SK-N-SH treated with all-trans-retinoic acid at 6 μM for 48 hours (cell line): Measurements from ENCODE around the gene PDIA4.

Experiments
- ATAC-seq: fragments of 200-7000 bp; cut with Tn5 transposase; 3 replicates; pipeline ENCODE4 v1.9.1; 2020; ENCODE audit warnings: mild to moderate bottlenecking, moderate library complexity
- ARNTL ChIP-seq: fragments of 450-650 bp; formaldehyde crosslinking; IDR thresholded peaks from 2 replicates; pipeline ENCODE4 v1.5.0; 2020; ENCODE audit warnings: low read depth, mild to moderate bottlenecking, moderate library complexity, borderline replicate concordance
- BACH2 ChIP-seq: fragments of 250-450 bp; sonication (Bioruptor Pico); IDR thresholded peaks from 2 replicates; pipeline ENCODE4 v1.9.0; 2021; ENCODE audit warnings: mild to moderate bottlenecking, borderline replicate concordance
- CREB5 ChIP-seq: fragments of 250-450 bp; sonication (Bioruptor Pico); IDR thresholded peaks from 2 replicates; pipeline ENCODE4 v1.5.1; 2020; ENCODE audit warnings: low read depth, mild to moderate bottlenecking, moderate library complexity
- CSDC2 ChIP-seq: fragments of 250-450 bp; sonication (Bioruptor Pico); IDR thresholded peaks from 2 replicates; pipeline ENCODE4 v1.5.0; 2020; ENCODE audit warnings: mild to moderate bottlenecking, moderate library complexity
- CSRNP3 ChIP-seq: fragments of 250-450 bp; sonication (Bioruptor Pico); IDR thresholded peaks from 2 replicates; pipeline ENCODE4 v1.5.1; 2021; ENCODE audit warnings: mild to moderate bottlenecking, moderate library complexity
- ESRRG ChIP-seq: fragments of 250-450 bp; sonication (Bioruptor Pico); IDR thresholded peaks from 2 replicates; pipeline ENCODE4 v1.6.1; 2021; ENCODE audit warnings: mild to moderate bottlenecking
- GLIS3 ChIP-seq: fragments of 250-450 bp; sonication (Bioruptor Pico); IDR thresholded peaks from 2 replicates; pipeline ENCODE4 v1.5.0; 2020; ENCODE audit warnings: mild to moderate bottlenecking, moderate library complexity
- ISL1 ChIP-seq: fragments of 250-450 bp; sonication (Bioruptor Pico); IDR thresholded peaks from 2 replicates; pipeline ENCODE4 v2.1.2; 2022; ENCODE audit warnings: mild to moderate bottlenecking, moderate library complexity
- OSR1 ChIP-seq: fragments of 250-450 bp; sonication (Bioruptor Pico); IDR thresholded peaks from 2 replicates; pipeline ENCODE4 v1.8.0; 2022; ENCODE audit warnings: moderate library complexity, mild to moderate bottlenecking, inconsistent platforms
- PATZ1 ChIP-seq: fragments of 250-450 bp; sonication (Bioruptor Pico); IDR thresholded peaks from 2 replicates; pipeline ENCODE4 v1.8.0; 2020; ENCODE audit warnings: mild to moderate bottlenecking, moderate library complexity, borderline replicate concordance
- POU6F1 ChIP-seq: fragments of 250-450 bp; sonication (Bioruptor Pico); IDR thresholded peaks from 2 replicates; pipeline ENCODE4 v1.8.0; 2021; ENCODE audit warnings: low read depth, mild to moderate bottlenecking, moderate library complexity, borderline replicate concordance
- PPARA ChIP-seq: fragments of 250-450 bp; sonication (Bioruptor Pico); IDR thresholded peaks from 2 replicates; pipeline ENCODE4 v1.5.0; 2020; ENCODE audit warnings: mild to moderate bottlenecking, borderline replicate concordance
- RARB ChIP-seq: fragments of 250-450 bp; sonication (Bioruptor Pico); IDR thresholded peaks from 2 replicates; pipeline ENCODE4 v1.8.0; 2021; ENCODE audit warnings: mild to moderate bottlenecking, moderate library complexity
- SNAI2 ChIP-seq: fragments of 250-450 bp; sonication (Bioruptor Pico); IDR thresholded peaks from 2 replicates; pipeline ENCODE4 v1.5.0; 2020; ENCODE audit warnings: mild to moderate bottlenecking, moderate library complexity
- TCF4 ChIP-seq: fragments of 250-450 bp; sonication (Bioruptor Pico); IDR thresholded peaks from 2 replicates; pipeline ENCODE4 v1.8.0; 2021; ENCODE audit warnings: mild to moderate bottlenecking, moderate library complexity, borderline replicate concordance
- TOX ChIP-seq: fragments of 250-450 bp; sonication (Bioruptor Pico); IDR thresholded peaks from 2 replicates; pipeline ENCODE4 v1.8.0; 2021; ENCODE audit warnings: mild to moderate bottlenecking, moderate library complexity, borderline replicate concordance
- ZC3H10 ChIP-seq: fragments of 250-450 bp; sonication (Bioruptor Pico); IDR thresholded peaks from 2 replicates; pipeline ENCODE4 v1.5.1; 2021; ENCODE audit warnings: mild to moderate bottlenecking, moderate library complexity
- ZFP3 ChIP-seq: fragments of 250-450 bp; sonication (Bioruptor Pico); IDR thresholded peaks from 2 replicates; pipeline ENCODE4 v1.5.0; 2020; ENCODE audit warnings: mild to moderate bottlenecking, moderate library complexity
- ZNF565 ChIP-seq: fragments of 450-650 bp; formaldehyde crosslinking; conservative IDR thresholded peaks from 2 replicates; pipeline ENCODE4 v1.5.0; 2020; ENCODE audit warnings: low read depth, mild to moderate bottlenecking, moderate library complexity
- ZNF70 ChIP-seq: fragments of 450-650 bp; formaldehyde crosslinking; IDR thresholded peaks from 2 replicates; pipeline ENCODE4 v1.5.0; 2020; ENCODE audit warnings: mild to moderate bottlenecking, moderate library complexity

PDIA4 gene

GRCh38 chr7:148958061-148958460 lies 70.2 kb downstream of the PDIA4 start:
- no peak for ATAC-seq

GRCh38 chr7:148954766-148955165 lies 73.5 kb downstream of the PDIA4 start:
- no peak for TF ChIP-seq RARB (CRISPR knock-in tag)
- no peak for TF ChIP-seq PATZ1 (CRISPR knock-in tag)
- TF ChIP-seq TCF4 (CRISPR knock-in tag) = no peak
- TF ChIP-seq ISL1 (CRISPR knock-in tag) = no peak
- no peak for TF ChIP-seq GLIS3
- TF ChIP-seq ZC3H10 (CRISPR knock-in tag) = no peak
- no peak for TF ChIP-seq BACH2 (CRISPR knock-in tag)
- TF ChIP-seq CSRNP3 (CRISPR knock-in tag) = no peak
- TF ChIP-seq CSDC2 (CRISPR knock-in tag) = no peak
- no peak for TF ChIP-seq PPARA (CRISPR knock-in tag)
- TF ChIP-seq TOX (CRISPR knock-in tag) = no peak
- no peak for TF ChIP-seq SNAI2 (CRISPR knock-in tag)
- TF ChIP-seq POU6F1 (CRISPR knock-in tag) = no peak
- no peak for TF ChIP-seq CREB5 (CRISPR knock-in tag)
- TF ChIP-seq ARNTL (CRISPR knock-in tag) = no peak
- TF ChIP-seq ZNF70 (CRISPR knock-in tag) = no peak
- TF ChIP-seq ESRRG (CRISPR knock-in tag) = no peak
- no peak for TF ChIP-seq OSR1
- no peak for TF ChIP-seq ZNF565
- no peak for TF ChIP-seq ZFP3 (CRISPR knock-in tag)
- ATAC-seq = no peak

More at GRCh38 chr7:148958061-148958460, 70.2 kb downstream of the PDIA4 start:
- no peak for TF ChIP-seq RARB (CRISPR knock-in tag)
- no peak for TF ChIP-seq ZC3H10 (CRISPR knock-in tag)
- no peak for TF ChIP-seq ESRRG (CRISPR knock-in tag)
- no peak for TF ChIP-seq OSR1
- no peak for TF ChIP-seq CREB5 (CRISPR knock-in tag)

- TF ChIP-seq ZC3H10 (CRISPR knock-in tag) = no peak
- no peak for ATAC-seq
Observed at GRCh38 chr7:148953676-148954075, 74.6 kb downstream of the PDIA4 start.
